H1 (cell line): Measurements from ENCODE around the gene LBX1. TPM values are rescaled to one million over a fixed set of nuclear protein-coding genes. Genes with fewer than 3 reads are reported as not detected.

ENCODE experiments used
- CTCF ChIA-PET: fragments of 300-600 bp; sonication (Branson Sonifier 250); formaldehyde crosslinking; loops from one replicate; lab custom pipeline; 2021; ENCODE audit not compliant: partially characterized antibody; lab: Charles Lee
- POLR2A ChIA-PET: fragments of 300-600 bp; sonication (Branson Sonifier 250); formaldehyde crosslinking; loops from one replicate; lab custom pipeline; 2021; ENCODE audit warnings: inconsistent platforms; ENCODE audit not compliant: partially characterized antibody; lab: Charles Lee
- DNase-seq, 2 experiments: peaks; one replicate each; pipeline versions ENCODE4 v3.0.0 to v3.0.0-alpha.2; 2010 to 2022; ENCODE audit warnings: low spot score in 2 of 2, low read depth in 1 of 2, mixed read lengths in 1 of 2
- FAIRE-seq: peaks from 2 replicates; lab custom pipeline; 2011; peaks lifted over from hg19 to GRCh38; lab: Jason Lieb, UNC
- H2AFZ ChIP-seq: 2 replicates; pipeline ENCODE4 v1.8.1; 2012; ENCODE audit warnings: low read length, inconsistent platforms
- H2AK5ac ChIP-seq: 2 replicates; pipeline ENCODE4 v1.6.1; 2013; ENCODE audit warnings: low read depth, low read length
- H2BK120ac ChIP-seq: replicated peaks from 2 replicates; pipeline ENCODE3; 2013; ENCODE audit warnings: low read depth, low read length, inconsistent platforms
- H2BK12ac ChIP-seq: 2 replicates; pipeline ENCODE4 v1.6.1; 2013; ENCODE audit warnings: low read depth, low read length
- H2BK15ac ChIP-seq: 2 replicates; pipeline ENCODE4 v1.6.1; 2013; ENCODE audit warnings: low read length
- H2BK20ac ChIP-seq: 2 replicates; pipeline ENCODE4 v1.6.1; 2013; ENCODE audit warnings: low read length
- H2BK5ac ChIP-seq: 2 replicates; pipeline ENCODE4 v1.6.1; 2013; ENCODE audit warnings: low read depth, low read length
- H3K14ac ChIP-seq: 2 replicates; pipeline ENCODE4 v1.6.1; 2013; ENCODE audit warnings: inconsistent platforms; ENCODE audit not compliant: insufficient read length
- H3K18ac ChIP-seq: 2 replicates; pipeline ENCODE4 v1.6.1; 2013; ENCODE audit warnings: low read length; ENCODE audit errors: extremely low read depth
- H3K23ac ChIP-seq: 2 replicates; pipeline ENCODE4 v1.6.1; 2013; ENCODE audit warnings: inconsistent platforms; ENCODE audit not compliant: insufficient read length
- H3K23me2 ChIP-seq: 2 replicates; pipeline ENCODE4 v1.6.1; 2013; ENCODE audit warnings: low read depth, low read length
- H3K27ac ChIP-seq: 2 replicates; pipeline ENCODE4 v1.6.1; 2011; ENCODE audit warnings: low read depth, low read length, inconsistent platforms
- H3K27me3 ChIP-seq, 4 experiments: replicated peaks in 1 of 4; 1 replicate in 1 of 4; 2 replicates in 3 of 4; pipeline versions ENCODE4 v1.6.1 to v1.8.1; 2011 to 2013; ENCODE audit warnings: low read length in 3 of 4, mild to moderate bottlenecking in 3 of 4, inconsistent platforms in 2 of 4, mixed read lengths in 2 of 4, moderate library complexity in 1 of 4; ENCODE audit not compliant: control insufficient read depth in 3 of 4, insufficient read depth in 3 of 4; ENCODE audit errors: extremely low read depth in 1 of 4
- H3K36me3 ChIP-seq, 4 experiments: 2 replicates each; pipeline versions ENCODE4 v1.6.1 to v1.8.1; 2011 to 2013; ENCODE audit warnings: mild to moderate bottlenecking in 4 of 4, low read length in 3 of 4, moderate library complexity in 2 of 4, control low read depth in 1 of 4, inconsistent platforms in 1 of 4; ENCODE audit not compliant: insufficient read depth in 4 of 4, control insufficient read depth in 2 of 4
- H3K4ac ChIP-seq: replicated peaks from 2 replicates; pipeline ENCODE3; 2013; ENCODE audit warnings: low read length, low read depth, mixed read lengths, inconsistent platforms; ENCODE audit not compliant: insufficient read length
- H3K4me1 ChIP-seq, 4 experiments: replicated peaks in 1 of 4; 1 replicate in 1 of 4; 2 replicates in 3 of 4; pipeline versions ENCODE4 v1.6.1 to v1.8.1; 2011 to 2013; ENCODE audit warnings: low read length in 3 of 4, inconsistent platforms in 2 of 4, mixed read lengths in 1 of 4; ENCODE audit not compliant: insufficient read depth in 4 of 4, control insufficient read depth in 3 of 4
- H3K4me2 ChIP-seq, 2 experiments: 2 replicates each; pipeline versions ENCODE4 v1.6.1 to v1.8.1; 2011 to 2013; ENCODE audit warnings: low read depth in 2 of 2, low read length in 2 of 2, control low read depth in 1 of 2, inconsistent platforms in 1 of 2, mild to moderate bottlenecking in 1 of 2; ENCODE audit not compliant: insufficient read depth in 1 of 2
- H3K4me3 ChIP-seq, 4 experiments: fragments of 200-600, 300-600 bp in 1 of 4; sonication (generic), shearing (Covaris generic), sonication (Bioruptor Twin) in 1 of 4; 2 replicates each; pipeline versions ENCODE4 v1.5.1 to v1.8.1; 2011 to 2016; ENCODE audit warnings: low read length in 4 of 4, low read depth in 3 of 4, control low read depth in 2 of 4, inconsistent platforms in 2 of 4, mild to moderate bottlenecking in 2 of 4, mixed read lengths in 1 of 4, moderate library complexity in 1 of 4; ENCODE audit not compliant: insufficient read depth in 2 of 4; ENCODE audit errors: extremely low read depth in 1 of 4
- H3K56ac ChIP-seq: replicated peaks from 2 replicates; pipeline ENCODE3; 2013; ENCODE audit warnings: low read depth, mild to moderate bottlenecking, mixed read lengths, low read length, inconsistent platforms; ENCODE audit not compliant: insufficient read length
- H3K79me1 ChIP-seq: 2 replicates; pipeline ENCODE4 v1.6.1; 2013; ENCODE audit warnings: low read depth, low read length, control low read depth
- H3K79me2 ChIP-seq, 2 experiments: 2 replicates each; pipeline versions ENCODE4 v1.6.1 to v1.8.1; 2012 to 2013; ENCODE audit warnings: low read length in 2 of 2, mild to moderate bottlenecking in 2 of 2, inconsistent platforms in 1 of 2; ENCODE audit not compliant: insufficient read depth in 2 of 2, control insufficient read depth in 1 of 2
- H3K9ac ChIP-seq, 4 experiments: replicated peaks in 1 of 4; 1 replicate in 1 of 4; 2 replicates in 3 of 4; pipeline versions ENCODE4 v1.6.1 to v1.8.1; 2011 to 2013; ENCODE audit warnings: low read depth in 3 of 4, low read length in 3 of 4, control low read depth in 2 of 4, mild to moderate bottlenecking in 2 of 4, moderate library complexity in 2 of 4, inconsistent platforms in 1 of 4; ENCODE audit errors: extremely low read depth in 1 of 4
- H3K9me3 ChIP-seq, 2 experiments: 2 replicates each; pipeline versions ENCODE4 v1.6.1 to v1.8.1; 2012 to 2013; ENCODE audit warnings: mild to moderate bottlenecking in 2 of 2, moderate library complexity in 2 of 2, control low read depth in 1 of 2, inconsistent platforms in 1 of 2, low read depth in 1 of 2, low read length in 1 of 2, mixed read lengths in 1 of 2; ENCODE audit not compliant: insufficient read depth in 2 of 2
- H4K20me1 ChIP-seq, 2 experiments: replicated peaks in 1 of 2; 2 replicates each; pipeline versions ENCODE3 to v1.8.1; 2011 to 2013; ENCODE audit warnings: inconsistent platforms in 2 of 2, low read length in 2 of 2, mild to moderate bottlenecking in 1 of 2; ENCODE audit not compliant: insufficient read depth in 2 of 2, control insufficient read depth in 1 of 2
- H4K5ac ChIP-seq: 2 replicates; pipeline ENCODE4 v1.6.1; 2013; ENCODE audit warnings: low read length, low read depth, mixed read lengths, inconsistent platforms; ENCODE audit not compliant: insufficient read length
- H4K8ac ChIP-seq: 2 replicates; pipeline ENCODE4 v1.8.0; 2013; ENCODE audit warnings: mild to moderate bottlenecking, moderate library complexity, low read length, inconsistent platforms; ENCODE audit not compliant: insufficient read depth; ENCODE audit errors: extremely low read depth
- H4K91ac ChIP-seq: replicated peaks from 2 replicates; pipeline ENCODE3; 2013; ENCODE audit warnings: low read length, mixed read lengths, inconsistent platforms; ENCODE audit not compliant: insufficient read length
- CBX8 ChIP-seq: fragments of 300-800, 300-1000 bp; sonication (generic); IDR thresholded peaks from 2 replicates; pipeline ENCODE4 v1.7.1; 2016; ENCODE audit warnings: low read depth, low read length, borderline replicate concordance
- EP300 ChIP-seq, 2 experiments: IDR thresholded peaks; 1 replicate in 1 of 2; 2 replicates in 1 of 2; pipeline ENCODE4 v1.6.1; 2011 to 2012; ENCODE audit warnings: low read depth in 2 of 2, low read length in 2 of 2, mild to moderate bottlenecking in 2 of 2, borderline replicate concordance in 1 of 2, inconsistent platforms in 1 of 2, moderate library complexity in 1 of 2
- FOSL1 ChIP-seq: IDR thresholded peaks from 2 replicates; pipeline ENCODE4 v1.6.1; 2011; ENCODE audit warnings: mild to moderate bottlenecking, low read depth, low read length, moderate library complexity; ENCODE audit not compliant: insufficient read depth
- HDAC6 ChIP-seq: IDR thresholded peaks from one replicate; pipeline ENCODE4 v1.7.1; 2012; ENCODE audit warnings: low read depth, mild to moderate bottlenecking, inconsistent platforms, low read length, moderate library complexity
- KDM4A ChIP-seq: IDR thresholded peaks from one replicate; pipeline ENCODE4 v1.7.1; 2012; ENCODE audit warnings: low read depth, mild to moderate bottlenecking, moderate library complexity, low read length, inconsistent platforms; ENCODE audit not compliant: severe bottlenecking
- MAFK ChIP-seq: IDR thresholded peaks from 2 replicates; pipeline ENCODE4 v1.6.1; 2012; ENCODE audit warnings: low read depth, mild to moderate bottlenecking, improper control_type of control experiment, low read length
- PHF8 ChIP-seq: fragments of 200-600 bp; sonication (generic); conservative IDR thresholded peaks from 2 replicates; pipeline ENCODE4 v1.7.1; 2012; ENCODE audit warnings: low read depth, mild to moderate bottlenecking, inconsistent platforms, low read length, moderate library complexity
- POLR2A ChIP-seq, 2 experiments: IDR thresholded peaks; 1 replicate in 1 of 2; 2 replicates in 1 of 2; pipeline ENCODE4 v1.6.1; 2011; ENCODE audit warnings: low read depth in 2 of 2, low read length in 2 of 2, mild to moderate bottlenecking in 2 of 2; ENCODE audit errors: control extremely low read depth in 1 of 2
- POLR2AphosphoS5 ChIP-seq: IDR thresholded peaks from 2 replicates; pipeline ENCODE4 v1.6.1; 2011; ENCODE audit warnings: low read depth, low read length
- RFX5 ChIP-seq: IDR thresholded peaks from 2 replicates; pipeline ENCODE4 v1.6.1; 2011; ENCODE audit warnings: low read depth, low read length, improper control_type of control experiment, borderline replicate concordance
- TBP ChIP-seq: IDR thresholded peaks from 2 replicates; pipeline ENCODE4 v1.6.1; 2011; ENCODE audit warnings: low read depth, low read length, improper control_type of control experiment
- WGBS, 2 experiments: shearing (Covaris generic) in 1 of 2; methylation state at CpG; one replicate each; pipeline versions ENCODE4 v1.1.6 to v1.1.7; 2013 to 2015; ENCODE audit warnings: low lambda C conversion rate in 2 of 2, mixed read lengths in 2 of 2, inconsistent platforms in 1 of 2, low coverage in 1 of 2, missing lambda C conversion rate in 1 of 2; ENCODE audit not compliant: insufficient replicate concordance in 2 of 2, insufficient coverage in 1 of 2, insufficient read length in 1 of 2; ENCODE audit errors: extremely low coverage in 1 of 2, missing lambda C conversion rate in 1 of 2; 5-methylcytosine and 5-hydroxymethylcytosine counted together
- polyA plus RNA-seq, 7 experiments: library from polyadenylated mRNA; depleted of rRNA in 3 of 7; stranded (reverse) in 5 of 7; unstranded in 2 of 7; fragments of >200 nt in 5 of 7; fragments of 200-250 nt in 2 of 7; gene quantifications; 1 replicate in 5 of 7; 2 replicates in 1 of 7; 4 replicates in 1 of 7; pipeline versions ENCODE4 v1.2.1 to v1.2.3, GENCODE V29; 2011 to 2013; ENCODE audit warnings: missing spikeins in 2 of 7, mixed read lengths in 2 of 7
- total RNA-seq: library from RNA; stranded (reverse); fragmentation: NEBNext Ultra II Directional; extraction: Animal tissue kit (Norgen Biotek cat#: 25700); gene quantifications from 2 replicates; pipeline ENCODE4 v1.2.1, GENCODE V29; 2021

LBX1 gene
- total and polyA plus RNA-seq, 2 of the 8 experiments (the other 6 are each of a cell fraction or from before 2014, with no cell fraction given): not detected

DNA sequence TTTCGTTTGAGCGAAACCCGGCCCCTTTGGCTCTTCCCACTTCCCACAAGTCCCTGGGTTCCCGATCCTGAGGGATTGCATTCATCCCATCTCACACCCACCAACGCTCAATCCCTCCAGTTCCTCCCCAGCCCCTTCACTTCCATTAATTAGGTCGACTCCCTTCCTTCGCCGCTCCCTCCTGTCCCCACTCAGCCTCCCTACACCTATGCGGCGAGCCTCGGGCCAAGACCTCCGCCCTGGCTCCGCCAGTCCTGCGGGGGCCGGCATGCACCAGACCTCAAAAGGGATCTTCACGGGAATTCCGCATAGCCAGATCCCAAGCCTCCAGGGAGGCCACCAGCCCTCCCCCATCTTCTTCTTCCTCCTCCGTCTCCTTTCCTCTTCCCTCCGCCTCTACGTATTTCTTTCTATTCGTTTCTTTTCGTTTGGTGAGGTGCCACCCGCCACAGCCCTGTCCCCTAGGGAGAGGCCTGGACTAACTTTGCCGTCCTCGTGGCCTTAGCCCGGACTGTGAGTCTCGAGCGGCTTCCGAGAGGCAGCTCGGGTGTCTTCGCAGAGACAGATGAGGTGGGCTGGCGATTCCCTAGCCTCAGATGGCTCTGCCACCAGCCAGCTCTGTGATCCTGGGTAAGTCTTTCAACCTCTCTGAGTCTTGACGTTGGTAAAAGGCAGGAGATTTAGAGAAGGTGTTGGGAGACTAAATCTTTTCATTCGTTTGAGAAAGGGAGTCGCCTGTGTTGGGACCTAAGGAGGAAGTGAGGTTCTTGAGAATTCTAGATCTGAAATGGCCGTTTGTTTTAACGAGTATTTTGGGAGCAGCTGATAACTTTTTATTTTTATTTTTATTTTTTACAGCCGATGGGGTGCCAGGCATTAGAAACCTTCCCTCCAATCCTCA is 8.1 kb upstream of the LBX1 start:
- Histone ChIP-seq H3K27ac (no peak overlapping the region), H2BK15ac (no peak overlapping the region), H2AFZ (no peak overlapping the region), H4K5ac (no peak overlapping the region), H2AK5ac (no peak overlapping the region; the same call in 1 of the 2 replicates), H3K79me2 (no peaks in the 10 kb centered on the region), H3K9me3 (0 out of 4 replicates have a peak, but pooled peaks cover 0 to 3% of the 10 kb centered on the region in 2 experiments), H4K91ac (no peak overlapping the region), H3K4me3 (peak overlapping the region; percentile 17 to 54 (median 32); a peak in 4 of 8 replicates), H3K18ac (no peak overlapping the region; the same call in 1 of the 2 replicates), H3K27me3 (peaks cover 83 to 95% (median 86%) of the 10 kb centered on the region in 4 experiments), H3K23me2 (peaks cover 11% of the 10 kb centered on the region; the same call in 1 of the 2 replicates), H3K23ac (no peak overlapping the region), H3K9ac (no peak overlapping the region), H2BK12ac (0 out of 2 replicates have a peak overlapping the region, but pooled peaks have one; percentile 9), H3K36me3 (no peaks in the 10 kb centered on the region), H3K4me2 (peak overlapping the region; percentile 71 to 78), H3K4ac (no peak overlapping the region), H3K56ac (no peak overlapping the region), H2BK20ac (peak overlapping the region; percentile 72; the same call in 1 of the 2 replicates), H4K20me1 (peaks cover 11 to 24% of the 10 kb centered on the region in 2 experiments), H3K14ac (no peak overlapping the region), H3K79me1 (no peaks in the 10 kb centered on the region), H3K4me1 (peaks cover 0 to 14% (median 6%) of the 10 kb centered on the region in 4 experiments; a peak in 6 of 7 replicates), H2BK120ac (no peak overlapping the region), H2BK5ac (no peak overlapping the region), H4K8ac (no peak overlapping the region)
- ChIA-PET CTCF (interaction anchor here (1.1 to 10.4 kb wide), 18 partner anchors 9 to 126 kb away, joined by 3 to 113 read pairs (median 8); no protein-coding TSS in a partner anchor), POLR2A (interaction anchor here (1.1 to 1.2 kb wide), 2 partner anchors 9 to 341 kb away, joined by 3 read pairs; no protein-coding TSS in a partner anchor)
- DNase-seq: no peak
- WGBS, 2 experiments: 4% methylated on average over 38 of the region's 38 CpGs; no CpG with 5 or more reads in 1 of the 2 experiments
- no peak for FAIRE-seq
- TF ChIP-seq RFX5 (no peak), KDM4A (peak; percentile 68), CBX8 (peak; percentile 74; the same call in 1 of the 2 replicates), POLR2AphosphoS5 (no peak), HDAC6 (no peak), PHF8 (no peak), MAFK (no peak), TBP (no peak), FOSL1 (no peak), EP300 (IDR thresholded peaks at IDR 0.05; ENCODE audit: borderline replicate concordance in 1 of 2, low read depth in 2 of 2, low read length in 2 of 2) (no peak), POLR2A (IDR thresholded peaks at IDR 0.05; ENCODE audit: control extremely low read depth in 1 of 2, low read depth in 2 of 2, low read length in 2 of 2) (no peak)
